ENCODE results near the gene PAPPA.

The PAPPA gene

DNA sequence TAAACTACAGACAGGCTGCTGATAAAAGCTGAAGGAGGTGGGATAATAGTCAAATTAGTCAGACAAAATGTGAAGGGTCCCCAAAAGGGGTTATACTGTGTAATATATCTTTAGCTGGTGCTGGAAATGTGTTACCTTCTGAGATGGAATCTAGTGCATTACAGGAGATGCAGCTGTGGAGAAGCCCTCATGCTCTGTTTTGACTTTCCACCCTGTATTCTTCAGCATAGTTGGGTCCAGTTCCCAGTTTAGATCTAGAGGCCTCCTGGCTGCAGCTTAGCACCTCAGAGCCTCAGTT, 122.6 kb downstream of the PAPPA start:
- no peak for DNase-seq

DNA sequence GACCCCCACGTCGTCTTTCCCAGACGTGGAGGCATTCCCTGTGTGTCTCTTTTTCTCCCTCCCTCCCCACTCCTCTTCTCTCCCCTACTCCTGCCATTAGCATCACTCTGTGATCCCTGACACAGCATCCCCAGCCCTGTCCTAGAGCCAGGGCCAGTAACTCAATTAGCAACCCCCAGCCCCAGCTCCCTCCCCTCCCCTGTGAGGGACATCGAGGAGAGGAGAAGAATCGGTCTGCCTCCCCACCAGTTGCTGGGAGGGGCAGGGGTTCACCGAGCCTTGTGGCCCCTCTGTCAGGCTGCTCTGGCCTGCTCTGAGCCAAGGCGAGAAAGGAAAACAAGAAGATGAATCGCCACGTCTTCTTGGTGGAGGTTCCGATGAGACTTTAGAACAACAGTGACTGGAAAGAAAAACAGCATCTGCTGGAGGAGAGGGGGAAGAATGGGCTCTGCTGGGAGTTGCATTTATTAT, 123.1 kb downstream of the PAPPA start:
- DNase-seq, result no peak

DNA sequence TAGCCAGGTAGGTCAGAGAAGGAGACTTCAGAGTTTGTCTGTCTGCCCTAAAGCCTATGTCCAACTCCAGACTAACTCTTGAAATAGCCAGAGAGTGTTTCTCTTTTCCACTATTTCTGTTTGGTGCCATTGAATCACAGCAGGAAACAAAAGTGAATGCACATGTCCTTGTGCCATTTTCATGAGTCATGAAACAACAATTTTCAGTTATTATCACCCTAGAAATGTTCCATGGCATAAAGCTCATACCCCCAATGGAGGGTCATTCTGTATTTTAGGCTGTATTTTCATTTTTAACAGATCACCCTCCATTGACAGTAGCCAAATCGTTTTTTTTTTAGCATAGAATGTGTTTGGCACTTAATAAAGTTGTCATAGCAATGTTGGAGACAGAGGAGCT, 124.7 kb downstream of the PAPPA start:
- DNase-seq, result no peak

DNA sequence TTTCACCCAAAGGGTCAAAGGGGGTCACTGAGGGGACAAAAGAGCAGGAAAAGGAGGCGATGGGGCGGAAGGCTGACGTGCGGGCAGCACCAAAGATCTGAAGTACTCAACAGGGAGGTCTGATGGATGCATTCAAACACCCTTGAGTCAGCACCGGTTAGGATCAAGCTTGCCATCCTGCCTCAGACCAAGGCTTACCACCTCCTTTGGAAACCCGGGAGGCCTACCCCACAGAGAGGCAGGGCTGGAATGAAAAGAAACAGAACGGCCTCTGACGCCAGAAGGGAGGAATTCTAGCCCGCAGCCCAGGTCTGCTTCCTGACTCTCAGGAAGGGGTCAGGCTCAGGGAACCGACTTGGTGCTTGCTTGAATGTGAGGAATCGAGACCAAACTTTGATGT, 125.6 kb downstream of the PAPPA start:
- peak; percentile 44 for DNase-seq

DNA sequence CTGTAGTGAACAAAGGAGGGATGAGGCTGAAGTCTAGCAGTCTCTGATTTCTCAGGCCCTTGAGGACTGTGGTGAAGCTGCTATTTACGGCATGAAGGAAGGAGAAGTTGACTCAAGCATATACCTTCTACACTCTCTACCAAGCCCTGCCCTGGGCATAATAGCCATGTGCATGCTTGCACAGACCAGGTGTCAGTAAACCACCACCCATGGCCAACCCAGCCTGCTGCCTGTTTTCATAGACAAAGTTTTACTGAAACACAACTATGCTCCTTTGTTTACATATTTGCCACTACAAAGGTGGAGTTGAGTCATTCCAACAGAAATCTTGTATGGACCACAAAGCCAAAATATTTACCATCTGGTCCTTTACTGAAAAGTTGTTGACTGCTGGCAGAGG, 126.9 kb downstream of the PAPPA start:
- DNase-seq, result no peak

DNA sequence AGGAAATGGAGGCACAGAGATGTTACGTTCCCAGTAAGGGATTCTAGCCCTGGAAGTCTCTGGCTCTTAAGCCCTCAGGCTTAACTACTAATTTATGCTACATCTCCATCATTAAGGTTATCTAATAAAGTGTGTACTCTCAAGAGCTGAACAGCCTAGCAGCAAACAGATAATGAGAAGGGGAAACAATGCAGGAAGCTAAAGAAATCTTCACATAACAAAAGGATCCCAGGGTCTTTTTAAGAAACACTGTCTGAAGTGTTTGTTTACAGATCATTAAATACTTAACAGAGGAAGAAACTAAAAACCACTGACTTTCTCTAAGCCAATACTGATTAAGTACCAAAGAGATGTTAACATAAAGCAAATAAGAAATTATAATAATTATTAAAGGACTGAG, 129.0 kb downstream of the PAPPA start:
- no peak for DNase-seq

DNA sequence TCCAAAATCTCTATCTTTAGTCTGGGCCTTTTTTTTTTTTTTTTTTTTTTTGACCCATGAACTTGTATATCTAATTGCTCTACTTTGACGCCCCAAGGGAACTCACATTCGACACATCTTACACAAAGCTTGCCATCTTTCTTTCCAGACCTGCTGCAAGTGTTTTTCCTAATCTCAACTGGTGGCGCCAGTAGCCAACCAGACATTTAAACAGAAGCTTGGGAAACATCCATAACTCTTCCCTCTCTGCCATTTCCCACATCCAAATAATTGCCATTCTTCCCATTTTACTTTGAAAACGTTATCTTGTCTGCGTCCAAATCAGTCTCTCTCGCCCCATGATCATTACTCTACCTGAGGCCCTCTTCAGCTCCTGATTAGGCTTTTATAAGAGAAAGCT, 130.9 kb downstream of the PAPPA start:
- DNase-seq, result no peak

DNA sequence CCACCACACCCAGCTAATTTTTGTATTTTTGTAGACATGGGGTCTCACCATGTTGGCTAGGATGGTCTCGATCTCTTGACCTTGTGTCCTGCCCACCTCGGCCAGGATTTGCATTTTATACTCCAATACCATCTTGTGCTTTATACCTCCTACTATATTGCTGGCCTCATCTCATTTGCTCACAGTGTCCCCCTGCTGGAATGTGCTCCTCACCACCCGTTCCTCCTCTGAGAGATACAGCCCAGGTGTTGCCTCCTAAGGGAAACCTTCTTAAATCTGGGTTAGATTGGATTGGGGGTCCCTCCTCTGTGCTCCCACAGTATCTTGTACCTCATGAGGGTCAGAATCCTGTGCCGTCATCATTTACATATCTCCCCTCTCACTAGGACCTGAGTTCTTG, 131.7 kb downstream of the PAPPA start:
- DNase-seq, result no peak

DNA sequence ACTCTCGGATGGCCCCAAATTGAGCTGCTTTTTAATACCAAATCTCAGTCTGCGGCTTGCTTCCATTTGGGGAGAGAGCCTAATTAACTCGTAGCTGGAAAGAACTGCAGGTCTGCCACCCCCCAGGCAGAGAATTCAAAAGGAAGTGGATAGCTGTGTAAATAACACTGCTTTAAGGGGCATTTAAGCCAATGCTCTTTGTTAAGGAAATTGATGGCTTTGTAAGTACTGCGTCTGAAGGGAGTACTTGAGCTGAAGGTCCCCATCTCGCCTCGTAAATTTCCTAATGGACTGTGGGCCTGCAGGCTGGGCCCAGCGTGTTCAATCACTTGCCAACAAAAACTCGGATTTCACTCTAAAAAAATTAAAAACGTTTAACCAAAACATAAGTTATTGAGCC, 132.7 kb downstream of the PAPPA start:
- no peak for DNase-seq

DNA sequence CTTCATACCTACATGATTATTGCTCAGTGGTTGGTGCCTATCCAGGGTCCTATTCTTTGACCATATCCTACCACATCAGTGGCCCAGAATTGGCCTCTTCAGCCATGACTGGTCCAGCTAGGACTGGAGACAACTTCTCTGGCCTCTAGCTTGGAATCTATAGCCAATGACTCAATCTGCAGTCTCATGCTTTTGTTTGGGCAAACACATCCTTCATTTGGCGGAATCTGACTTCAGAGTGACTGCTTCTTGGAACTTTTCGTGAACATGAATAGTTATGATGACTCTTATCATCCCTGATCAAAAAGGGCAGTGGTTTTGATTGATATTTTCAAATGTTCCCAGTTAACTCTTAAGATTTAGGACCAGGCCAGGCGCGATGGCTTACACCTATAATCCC, 134.1 kb downstream of the PAPPA start:
- peak; percentile 40 for DNase-seq

DNA sequence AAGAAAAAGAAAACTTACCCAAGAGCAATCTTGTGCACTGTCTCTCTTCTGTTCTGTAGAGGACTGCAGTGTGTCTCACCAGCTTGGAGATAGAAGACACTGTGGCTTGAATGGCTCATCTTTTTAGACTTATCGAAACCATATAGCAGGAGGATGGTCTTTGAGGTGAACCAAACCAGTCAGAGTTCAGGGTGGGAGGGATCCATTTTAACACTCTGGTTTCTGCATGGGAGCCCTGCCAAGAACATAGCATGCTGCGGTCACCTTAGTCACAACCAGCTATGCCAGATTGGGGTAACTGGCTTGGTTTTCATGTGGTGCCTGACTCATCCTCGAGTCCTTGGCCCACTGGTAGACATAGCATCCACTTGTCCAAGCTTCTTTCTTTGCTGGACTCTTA, 135.1 kb downstream of the PAPPA start:
- peak; percentile 96 for DNase-seq

DNA sequence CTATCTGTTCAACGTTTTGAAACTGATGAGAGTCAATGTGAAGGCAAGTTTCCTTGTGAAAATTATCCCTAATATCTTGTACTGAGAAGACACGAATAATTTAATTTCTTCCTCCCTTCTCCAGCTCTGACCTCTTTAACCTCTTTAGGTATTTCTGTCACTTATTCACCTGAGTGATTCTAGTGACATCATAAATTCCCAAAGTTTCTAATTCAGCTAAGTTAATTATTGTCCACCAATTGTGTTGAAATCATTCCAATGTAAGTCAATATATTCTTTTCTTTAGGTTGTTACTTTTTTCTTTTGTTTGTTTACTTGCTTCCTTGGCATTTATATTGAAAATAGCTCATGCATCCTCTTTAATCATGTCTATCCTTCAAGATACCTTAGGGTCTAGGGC, 143.8 kb downstream of the PAPPA start:
- no peak for DNase-seq

DNA sequence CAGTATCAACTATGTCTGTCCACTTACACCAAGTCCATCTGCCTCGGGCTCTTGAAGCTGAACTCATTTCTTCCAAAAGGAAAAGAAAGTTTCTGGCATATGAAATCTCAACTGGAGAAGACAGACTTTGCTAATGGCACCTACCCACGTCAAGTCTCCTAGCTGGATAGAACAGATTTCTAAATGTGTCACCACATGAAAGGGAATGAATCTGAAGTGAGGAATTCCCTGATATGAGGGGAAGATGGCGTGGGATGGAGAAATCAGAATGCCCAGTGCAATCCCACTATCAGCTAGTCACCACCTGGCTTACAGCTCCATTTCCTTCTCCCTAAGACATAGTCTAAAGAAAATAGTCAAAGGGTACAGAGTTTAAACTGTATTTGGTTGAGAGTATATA, 144.7 kb downstream of the PAPPA start:
- no peak for DNase-seq

DNA sequence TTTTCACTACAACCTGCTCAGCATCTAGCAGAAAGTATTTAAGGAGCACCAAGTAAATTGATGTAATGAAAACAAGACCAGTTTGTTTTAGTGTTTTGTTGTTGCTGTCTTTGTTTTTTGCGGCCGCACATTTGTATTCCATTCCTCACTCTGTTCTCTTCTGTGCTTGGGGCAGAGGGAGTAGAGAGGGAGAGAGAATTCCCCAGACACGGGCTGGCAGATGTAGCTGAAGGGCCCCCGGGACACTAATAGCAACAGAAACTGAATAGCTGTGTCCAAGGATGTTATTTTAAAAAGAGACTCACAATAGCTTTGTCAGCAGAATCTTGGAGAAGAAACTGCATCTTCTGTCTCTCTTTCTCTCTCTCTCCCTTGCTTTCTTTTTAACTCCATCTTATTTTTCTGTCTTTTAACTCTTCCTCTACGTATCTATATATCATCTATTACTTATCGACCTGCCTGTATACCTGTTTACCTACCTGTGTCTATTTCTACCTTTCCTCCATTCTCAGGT, 145.3 kb downstream of the PAPPA start:
- DNase-seq, result no peak

DNA sequence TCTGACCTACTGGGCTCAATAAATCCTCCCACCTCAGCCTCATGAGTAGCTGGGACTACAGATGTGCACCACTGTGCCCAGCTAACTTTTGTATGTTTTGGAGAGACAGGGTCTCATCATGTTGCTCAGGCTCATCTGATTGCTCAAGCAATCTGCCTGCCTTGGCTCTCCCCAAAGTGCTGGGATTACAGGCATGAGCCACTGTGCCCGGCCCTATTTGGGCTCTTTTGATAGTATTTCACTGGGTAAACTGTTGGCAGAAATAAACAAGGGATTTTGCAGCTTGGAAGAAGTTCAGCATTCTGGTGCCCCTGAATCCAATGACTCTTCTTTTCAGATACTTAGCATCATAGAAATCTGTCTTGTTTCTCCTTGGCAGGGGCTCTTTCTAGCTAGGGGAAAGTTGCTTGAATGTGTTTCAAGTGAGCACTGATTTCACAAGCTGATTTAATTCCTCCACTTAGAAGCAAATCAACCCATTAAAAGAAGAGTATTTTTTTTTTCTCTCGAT, 146.8 kb downstream of the PAPPA start:
- DNase-seq, result no peak

DNA sequence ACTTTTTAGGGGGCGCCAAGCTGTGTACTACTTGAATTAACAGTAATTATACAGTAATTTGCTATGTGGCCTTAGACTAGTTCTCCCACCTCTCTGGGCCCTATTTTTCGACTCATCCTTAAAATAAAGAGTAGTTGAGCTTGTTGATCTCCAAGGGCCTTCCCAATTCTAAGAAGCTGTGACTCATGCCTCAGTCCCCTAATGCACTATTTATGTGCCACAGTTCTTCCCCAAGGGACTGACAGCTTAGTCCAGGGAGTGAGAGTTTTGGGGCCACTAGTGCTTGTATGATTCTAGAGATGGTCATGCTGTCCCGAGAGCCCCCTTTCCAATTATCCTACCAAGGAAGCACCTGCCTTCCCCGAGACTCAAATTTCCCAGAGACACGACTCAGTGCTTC, 149.7 kb downstream of the PAPPA start:
- no peak for DNase-seq

DNA sequence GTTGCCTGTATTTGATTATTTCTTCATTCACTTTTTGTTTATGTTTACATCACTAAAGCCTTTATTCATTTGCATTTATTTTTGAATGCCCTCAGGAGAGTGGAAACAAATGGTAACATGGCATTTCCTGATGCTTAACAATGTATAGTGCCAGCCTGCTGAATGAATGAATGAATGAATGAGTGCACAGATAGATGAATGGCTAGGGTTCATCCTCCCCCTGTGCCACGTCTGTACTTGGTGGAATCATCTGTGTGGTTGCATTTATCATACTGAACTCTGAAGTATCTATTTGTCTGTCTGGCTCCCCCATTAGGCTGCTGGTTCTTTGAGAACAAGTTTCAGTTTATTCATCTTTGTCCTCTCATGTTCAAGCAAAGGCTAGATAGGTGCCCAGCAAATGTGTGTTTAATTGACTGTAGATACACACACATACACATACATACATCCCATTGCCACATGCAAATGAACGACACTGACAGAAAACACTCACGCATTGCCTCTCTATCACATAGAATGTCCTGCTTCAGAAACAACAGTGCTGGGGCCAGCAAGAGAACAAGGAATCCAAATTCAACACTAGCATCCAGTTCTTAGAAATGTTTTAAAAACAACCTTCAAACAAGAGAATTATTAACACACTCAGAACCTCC, 150.4 kb downstream of the PAPPA start:
- no peak for DNase-seq

DNA sequence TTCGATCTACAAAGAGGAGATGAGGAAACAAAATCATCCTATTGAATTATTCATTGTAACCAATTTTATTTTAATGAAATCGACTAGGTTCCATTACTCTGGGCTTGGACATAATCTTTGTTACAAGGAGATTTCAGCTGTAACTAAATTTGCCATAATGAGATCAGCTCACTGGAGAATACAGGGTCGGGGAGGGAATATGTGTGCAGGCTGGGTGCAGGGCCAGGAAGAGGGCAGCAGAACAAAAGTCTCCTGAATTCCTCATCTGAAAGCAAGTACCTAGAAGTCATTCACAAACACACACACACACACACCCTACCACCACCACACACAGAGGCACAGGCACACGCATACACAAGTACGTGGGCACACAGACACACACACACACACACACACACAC, 151.2 kb downstream of the PAPPA start:
- DNase-seq, result no peak

DNA sequence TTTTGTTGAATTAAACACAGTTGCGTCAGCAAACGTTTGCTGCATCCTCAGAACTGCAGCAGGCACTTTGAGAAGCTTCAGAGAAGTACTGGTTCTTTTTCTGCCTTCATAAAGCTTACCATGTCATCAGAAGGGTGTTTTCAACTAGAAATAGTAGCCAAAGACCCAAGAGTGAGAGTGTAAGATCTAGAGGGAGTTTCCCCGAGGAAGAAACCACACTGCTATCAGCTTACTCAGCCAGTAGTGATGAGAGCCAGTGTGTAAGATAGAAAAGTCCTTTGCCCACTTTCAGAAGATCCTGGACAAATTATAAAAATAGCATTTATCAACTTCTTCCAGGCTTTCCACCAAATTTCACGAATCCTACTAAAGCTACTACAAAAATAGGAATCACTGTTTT, 154.5 kb downstream of the PAPPA start:
- no peak for DNase-seq

DNA sequence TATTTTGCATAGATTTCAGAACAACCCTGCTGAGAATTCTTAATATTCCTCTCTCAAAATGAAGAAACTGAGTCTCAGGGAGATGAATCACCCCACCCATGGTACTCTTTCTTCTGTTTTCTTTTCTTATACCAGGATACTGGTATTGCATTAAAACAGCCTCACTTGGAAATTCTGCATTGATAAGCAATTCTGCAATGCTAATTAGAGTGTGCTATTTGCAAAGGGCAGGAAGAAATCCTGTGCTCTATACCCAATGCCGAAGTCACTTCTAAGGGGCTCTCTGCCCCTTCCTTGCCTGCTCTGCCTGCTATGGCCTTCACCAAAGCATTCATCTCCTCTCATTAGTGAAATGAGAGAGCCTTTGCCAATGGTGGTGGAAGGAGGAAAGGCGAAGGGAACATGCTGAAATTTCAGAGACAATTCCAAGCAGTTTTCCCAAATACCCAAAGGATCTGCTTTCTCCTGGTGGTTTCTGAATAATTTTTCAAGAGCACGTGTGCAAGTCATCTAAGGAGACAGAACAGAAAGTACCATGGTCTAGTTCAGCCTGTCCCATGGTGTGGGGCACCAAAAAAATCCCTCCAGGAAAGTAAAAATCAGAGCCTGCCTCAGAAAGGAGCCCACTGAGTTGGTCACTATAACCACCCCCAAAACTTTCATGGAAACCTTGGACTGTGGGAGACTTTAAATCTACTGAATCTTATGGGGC, 156.5 kb downstream of the PAPPA start:
- no peak for DNase-seq

DNA sequence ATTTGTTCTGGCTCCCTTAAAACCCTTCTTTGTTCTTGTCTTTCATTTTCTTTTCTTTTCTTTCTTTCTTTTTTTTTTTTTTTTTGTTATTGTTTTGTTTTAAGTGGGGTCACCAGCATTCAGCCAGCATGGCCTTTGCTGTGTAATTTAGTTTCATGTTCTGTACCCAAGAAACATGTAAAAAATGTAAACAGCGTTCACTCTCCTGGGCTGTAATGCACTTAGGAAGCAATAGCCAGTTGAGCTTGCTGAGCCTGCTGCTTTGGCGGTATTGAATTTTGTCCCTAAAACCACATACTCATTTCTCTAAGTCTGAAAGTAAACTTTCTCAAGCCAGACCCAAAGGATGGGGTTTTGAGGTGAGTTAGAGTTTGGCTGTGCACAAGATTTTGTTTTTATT, 158.6 kb downstream of the PAPPA start:
- DNase-seq, result no peak

DNA sequence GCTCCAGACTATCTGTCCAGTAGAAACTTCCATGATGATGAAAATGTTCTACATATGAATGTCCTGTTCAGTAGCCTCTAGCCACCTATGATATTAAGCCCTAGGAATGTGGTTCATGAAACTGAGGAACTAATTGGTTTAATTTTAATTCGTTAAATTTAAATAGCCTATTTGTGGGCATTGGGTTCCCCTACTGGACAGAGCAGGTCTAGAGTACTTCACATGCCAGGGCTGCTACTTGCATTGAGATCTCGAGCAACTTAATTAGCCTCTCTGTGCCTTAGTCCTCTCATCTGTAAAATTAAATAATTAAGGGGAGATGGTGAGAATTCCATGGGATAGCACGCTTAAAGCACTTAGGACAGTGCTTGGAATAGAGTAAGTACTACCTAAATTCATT, 160.0 kb downstream of the PAPPA start:
- DNase-seq, result no peak

DNA sequence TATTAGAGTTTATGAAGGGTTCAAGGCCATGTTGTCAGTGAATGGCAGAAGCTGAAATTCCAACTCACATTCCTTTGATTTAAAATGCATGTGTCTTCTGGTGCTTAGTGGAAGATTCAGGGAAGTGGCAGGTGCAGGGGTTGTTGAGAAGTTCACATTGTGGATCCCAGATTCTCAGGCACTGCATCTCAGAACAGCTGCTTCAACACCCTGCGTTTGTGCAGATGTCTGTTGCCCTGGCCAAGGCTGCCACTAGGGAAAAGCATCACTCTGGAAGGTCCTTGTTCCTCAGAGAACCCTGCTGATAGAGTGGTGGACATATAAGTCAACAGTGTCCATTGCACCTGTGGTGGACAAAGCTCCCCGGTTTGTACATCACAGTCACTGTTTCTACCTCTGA, 162.7 kb downstream of the PAPPA start:
- DNase-seq, result no peak

DNA sequence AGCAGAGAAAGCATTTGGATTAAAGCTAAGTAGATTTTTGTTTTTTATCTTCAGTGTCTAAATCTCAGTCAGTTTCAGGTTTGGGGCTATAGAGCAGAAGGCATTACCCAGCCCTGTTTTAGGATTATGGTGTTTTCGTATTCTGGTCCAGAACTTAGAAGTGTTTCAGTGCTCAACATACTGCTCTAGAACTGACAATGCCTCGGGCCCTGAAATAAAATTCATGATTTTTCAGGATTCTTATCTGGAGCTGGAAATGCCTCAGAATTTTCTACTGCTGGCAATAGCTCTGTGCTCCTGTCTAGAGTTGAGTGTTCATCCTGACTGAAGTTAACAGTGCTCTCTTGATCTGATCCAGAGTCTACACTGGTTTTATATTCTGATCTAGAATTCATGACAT, 163.9 kb downstream of the PAPPA start:
- no peak for DNase-seq

Measured in fibroblast of skin of abdomen (primary cell).